Gastrocnemius medialis (tissue), 4 donors: Measurements from ENCODE around the gene CCNJ.

Experiments used
- POLR2A ChIP-seq, 2 donors: fragments of 450-650 bp; IDR thresholded peaks; one replicate each; pipeline ENCODE4 v1.6.1; 2017; ENCODE audit warnings: antibody characterized with exemption in 2 of 2, mild to moderate bottlenecking in 2 of 2, moderate library complexity in 2 of 2
- TF ChIP-seq, protein P1 (sequence below), 5 experiments: fragments of 450-650 bp in 3 of 5; fragments of 200-600 bp in 2 of 5; sonication (generic) in 2 of 5; IDR thresholded peaks in 4 of 5; conservative IDR thresholded peaks in 1 of 5; 1 replicate in 4 of 5; 2 replicates in 1 of 5; pipeline ENCODE4 v1.5.1; 2016 to 2019; ENCODE audit warnings: antibody characterized with exemption in 5 of 5, mild to moderate bottlenecking in 3 of 5, moderate library complexity in 3 of 5

DNA sequence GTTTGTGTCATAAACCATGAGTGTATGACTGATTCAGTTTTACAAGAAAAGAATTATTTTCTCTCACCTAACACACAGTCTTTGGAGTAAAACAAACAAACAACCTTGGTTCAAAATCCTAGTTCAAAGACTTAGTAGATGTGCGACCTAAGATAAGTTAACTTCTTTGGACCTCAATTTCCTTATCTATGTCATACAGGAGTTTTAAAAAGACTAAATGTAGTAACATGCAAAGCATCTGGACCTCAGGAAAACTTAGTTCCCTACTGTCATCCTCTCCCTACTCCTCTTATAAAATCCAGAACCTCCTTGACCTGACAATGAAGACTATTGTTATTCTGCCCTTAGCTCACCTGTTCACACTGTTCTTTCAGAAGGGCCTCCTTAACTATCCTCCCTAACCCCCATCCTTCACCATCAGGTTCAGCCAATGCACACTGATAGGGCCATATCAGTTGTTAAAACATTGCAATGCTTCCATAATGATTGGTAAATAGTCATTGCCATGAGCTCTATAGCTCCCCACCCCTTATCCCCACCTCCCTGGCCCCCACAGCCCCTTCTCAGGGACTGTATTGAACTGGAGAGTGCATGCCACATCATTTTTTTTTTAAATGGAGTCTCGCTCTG lies 28.8 kb upstream of the CCNJ start:
- TF ChIP-seq, protein P1, sequence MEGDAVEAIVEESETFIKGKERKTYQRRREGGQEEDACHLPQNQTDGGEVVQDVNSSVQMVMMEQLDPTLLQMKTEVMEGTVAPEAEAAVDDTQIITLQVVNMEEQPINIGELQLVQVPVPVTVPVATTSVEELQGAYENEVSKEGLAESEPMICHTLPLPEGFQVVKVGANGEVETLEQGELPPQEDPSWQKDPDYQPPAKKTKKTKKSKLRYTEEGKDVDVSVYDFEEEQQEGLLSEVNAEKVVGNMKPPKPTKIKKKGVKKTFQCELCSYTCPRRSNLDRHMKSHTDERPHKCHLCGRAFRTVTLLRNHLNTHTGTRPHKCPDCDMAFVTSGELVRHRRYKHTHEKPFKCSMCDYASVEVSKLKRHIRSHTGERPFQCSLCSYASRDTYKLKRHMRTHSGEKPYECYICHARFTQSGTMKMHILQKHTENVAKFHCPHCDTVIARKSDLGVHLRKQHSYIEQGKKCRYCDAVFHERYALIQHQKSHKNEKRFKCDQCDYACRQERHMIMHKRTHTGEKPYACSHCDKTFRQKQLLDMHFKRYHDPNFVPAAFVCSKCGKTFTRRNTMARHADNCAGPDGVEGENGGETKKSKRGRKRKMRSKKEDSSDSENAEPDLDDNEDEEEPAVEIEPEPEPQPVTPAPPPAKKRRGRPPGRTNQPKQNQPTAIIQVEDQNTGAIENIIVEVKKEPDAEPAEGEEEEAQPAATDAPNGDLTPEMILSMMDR (IDR thresholded peaks at IDR 0.05 in 4 of 5, conservative IDR thresholded peaks at IDR 0.05 in 1 of 5) = no peak
- no peak for TF ChIP-seq POLR2A (IDR thresholded peaks at IDR 0.05)
